DND-41 (cell line): ENCODE data around the gene UCP2.

ENCODE experiments used
- ATAC-seq: fragments of 200-7000 bp; cut with Tn5 transposase; 3 replicates; pipeline ENCODE4 v1.9.1; 2021; ENCODE audit warnings: low read depth; ENCODE audit not compliant: insufficient read depth
- DNase-seq: peaks from one replicate; pipeline ENCODE4 v3.0.0-alpha.2; 2020
- H2AFZ ChIP-seq: 2 replicates; pipeline ENCODE4 v1.6.0; 2012; ENCODE audit warnings: low read depth, low read length
- H3K27ac ChIP-seq: 2 replicates; pipeline ENCODE4 v1.5.1; 2012; ENCODE audit warnings: low read length, inconsistent platforms
- H3K27me3 ChIP-seq: fragments of 200-600 bp; sonication (generic); 2 replicates; pipeline ENCODE4 v1.6.0; 2012; ENCODE audit warnings: low read length, mild to moderate bottlenecking, inconsistent platforms; ENCODE audit not compliant: insufficient read depth, poor library complexity
- H3K36me3 ChIP-seq: 2 replicates; pipeline ENCODE4 v1.5.1; 2012; ENCODE audit warnings: low read length, inconsistent platforms; ENCODE audit not compliant: insufficient read depth
- H3K4me1 ChIP-seq: 2 replicates; pipeline ENCODE4 v1.5.1; 2012; ENCODE audit warnings: mild to moderate bottlenecking, low read length; ENCODE audit not compliant: insufficient read depth
- H3K4me2 ChIP-seq: 2 replicates; pipeline ENCODE4 v1.6.0; 2012; ENCODE audit warnings: mild to moderate bottlenecking, moderate library complexity, low read length, inconsistent platforms; ENCODE audit not compliant: insufficient read depth
- H3K4me3 ChIP-seq, 2 experiments: fragments of 200-600 bp in 1 of 2; shearing (Covaris generic) in 1 of 2; 2 replicates each; pipeline ENCODE4 v1.5.1; 2012 to 2016; ENCODE audit warnings: inconsistent platforms in 2 of 2, low read length in 2 of 2, mild to moderate bottlenecking in 2 of 2, low read depth in 1 of 2, moderate library complexity in 1 of 2
- H3K79me2 ChIP-seq: 2 replicates; pipeline ENCODE4 v1.6.0; 2012; ENCODE audit warnings: low read length, inconsistent platforms; ENCODE audit not compliant: insufficient read depth
- H3K9ac ChIP-seq: 2 replicates; pipeline ENCODE4 v1.6.0; 2012; ENCODE audit warnings: low read depth, mild to moderate bottlenecking, inconsistent platforms, low read length, moderate library complexity
- H3K9me3 ChIP-seq: 2 replicates; pipeline ENCODE4 v1.5.1; 2012; ENCODE audit warnings: low read length, moderate library complexity, mild to moderate bottlenecking, inconsistent platforms; ENCODE audit not compliant: insufficient read depth, severe bottlenecking
- H4K20me1 ChIP-seq: 2 replicates; pipeline ENCODE4 v1.6.0; 2012; ENCODE audit warnings: low read length; ENCODE audit not compliant: insufficient read depth
- EZH2 ChIP-seq: IDR thresholded peaks from 3 replicates; pipeline ENCODE4 v1.6.1; 2012; ENCODE audit warnings: borderline replicate concordance, low read depth, mild to moderate bottlenecking, moderate library complexity, low read length, inconsistent platforms; ENCODE audit not compliant: severe bottlenecking
- TF ChIP-seq, protein P1 (sequence below): IDR thresholded peaks from 2 replicates; pipeline ENCODE4 v1.5.1; 2012; ENCODE audit warnings: borderline replicate concordance, low read length, moderate library complexity, mild to moderate bottlenecking; ENCODE audit not compliant: poor library complexity, severe bottlenecking; ENCODE audit errors: extremely low read depth

Gene UCP2

DNA sequence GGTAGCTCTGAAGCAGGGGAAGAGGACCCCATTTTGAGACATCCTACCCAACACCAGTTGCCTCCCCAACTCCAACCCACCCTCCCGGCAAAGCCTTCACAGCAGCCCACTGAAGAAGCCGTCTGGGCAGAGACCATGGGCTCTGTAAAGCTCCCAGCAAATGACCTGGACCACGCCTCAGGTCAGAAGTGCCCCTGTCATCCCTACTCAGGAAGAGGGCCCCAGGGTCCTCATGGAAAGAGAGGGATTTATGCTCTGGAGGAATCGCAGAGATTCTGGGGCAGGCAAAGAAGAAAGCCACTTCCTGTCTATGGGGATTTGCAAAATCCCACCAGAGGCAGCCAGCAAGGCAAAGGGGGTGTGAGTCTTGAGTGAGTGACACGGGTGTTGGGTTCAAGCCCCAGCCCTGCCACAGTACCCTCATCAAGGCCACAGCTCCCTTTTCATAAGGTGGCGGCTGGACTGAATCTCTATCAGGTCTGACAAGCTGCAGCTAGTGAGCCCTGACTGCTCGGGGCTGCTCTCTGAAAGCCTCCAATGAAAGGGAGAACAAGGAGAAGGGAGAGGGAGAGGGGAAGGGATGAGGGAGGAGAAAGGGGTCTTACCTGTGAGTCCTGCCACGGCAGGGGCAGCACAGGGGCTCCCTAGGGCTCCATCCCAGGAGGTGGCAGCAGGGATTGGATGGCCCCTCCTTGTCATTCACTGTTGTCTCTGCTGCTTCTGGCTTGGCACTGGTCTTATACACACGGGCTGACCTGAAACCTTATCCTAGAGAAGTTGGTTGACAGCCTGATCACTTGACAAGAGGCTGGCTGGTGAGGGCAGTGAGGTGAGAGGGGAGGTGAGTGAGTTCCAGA is 26.0 kb upstream of the UCP2 start, which contains the start of gene UCP3:
Gene UCP3, minus strand, starts transcription at position 713 of the 857 bp plus-strand sequence. CDS start 2,043 bp downstream, outside the sequence.
- Histone ChIP-seq H3K79me2 (no peaks in the 10 kb centered on the region), H3K4me1 (peaks cover 6% of the 10 kb centered on the region; the same call in 1 of the 2 replicates), H3K27ac (no peak within 1 kb of the TSS), H3K4me2 (no peak within 1 kb of the TSS), H4K20me1 (no peaks in the 10 kb centered on the region), H3K27me3 (no peaks in the 10 kb centered on the region), H3K36me3 (peaks cover 20% of the 10 kb centered on the region), H3K4me3 (no peak within 1 kb of the TSS), H2AFZ (no peak within 1 kb of the TSS), H3K9ac (no peak within 1 kb of the TSS), H3K9me3 (no peaks in the 10 kb centered on the region)
- no peak for TF ChIP-seq EZH2
- TF ChIP-seq, protein P1, sequence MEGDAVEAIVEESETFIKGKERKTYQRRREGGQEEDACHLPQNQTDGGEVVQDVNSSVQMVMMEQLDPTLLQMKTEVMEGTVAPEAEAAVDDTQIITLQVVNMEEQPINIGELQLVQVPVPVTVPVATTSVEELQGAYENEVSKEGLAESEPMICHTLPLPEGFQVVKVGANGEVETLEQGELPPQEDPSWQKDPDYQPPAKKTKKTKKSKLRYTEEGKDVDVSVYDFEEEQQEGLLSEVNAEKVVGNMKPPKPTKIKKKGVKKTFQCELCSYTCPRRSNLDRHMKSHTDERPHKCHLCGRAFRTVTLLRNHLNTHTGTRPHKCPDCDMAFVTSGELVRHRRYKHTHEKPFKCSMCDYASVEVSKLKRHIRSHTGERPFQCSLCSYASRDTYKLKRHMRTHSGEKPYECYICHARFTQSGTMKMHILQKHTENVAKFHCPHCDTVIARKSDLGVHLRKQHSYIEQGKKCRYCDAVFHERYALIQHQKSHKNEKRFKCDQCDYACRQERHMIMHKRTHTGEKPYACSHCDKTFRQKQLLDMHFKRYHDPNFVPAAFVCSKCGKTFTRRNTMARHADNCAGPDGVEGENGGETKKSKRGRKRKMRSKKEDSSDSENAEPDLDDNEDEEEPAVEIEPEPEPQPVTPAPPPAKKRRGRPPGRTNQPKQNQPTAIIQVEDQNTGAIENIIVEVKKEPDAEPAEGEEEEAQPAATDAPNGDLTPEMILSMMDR = no peak
- peak; percentile 62 for ATAC-seq
- peak; percentile 39 for DNase-seq

DNA sequence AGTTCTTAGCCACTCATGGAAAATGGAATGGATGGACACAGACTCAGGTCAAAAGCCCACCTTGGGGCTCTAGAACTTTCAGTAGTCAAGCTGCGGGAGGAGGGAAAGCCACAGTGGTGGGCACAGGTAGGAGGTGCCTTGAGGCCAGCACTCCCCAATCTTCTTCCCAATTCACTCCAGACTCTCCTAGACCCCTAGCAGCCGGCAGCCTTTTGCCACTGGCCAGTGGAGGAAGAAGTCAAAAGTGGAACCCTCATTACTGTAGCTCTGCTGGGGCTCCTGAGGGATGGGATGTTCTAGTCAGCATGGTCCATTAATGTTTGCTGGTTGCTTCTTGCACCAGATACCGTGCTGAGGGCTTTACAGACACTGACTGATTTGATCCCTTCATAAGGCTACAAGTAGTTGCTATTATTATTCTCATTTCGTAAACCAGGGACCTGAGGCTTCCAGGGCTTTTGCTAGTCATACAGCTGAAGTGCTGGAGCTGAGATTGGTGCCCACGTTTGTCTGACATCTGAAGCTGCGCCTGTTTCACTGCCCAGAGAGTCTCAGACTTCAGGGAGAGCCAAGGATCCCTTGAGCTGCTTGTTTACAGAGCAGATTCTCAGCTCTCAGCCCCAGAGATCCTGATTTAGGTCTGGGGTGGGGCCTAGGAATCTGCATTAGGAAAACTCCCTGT is 25.2 kb upstream of the UCP2 start:
- Histone ChIP-seq H3K4me2 (no peak overlapping the region), H3K79me2 (no peaks in the 10 kb centered on the region), H3K9ac (no peak overlapping the region), H2AFZ (no peak overlapping the region), H3K9me3 (no peaks in the 10 kb centered on the region), H3K36me3 (peaks cover 12% of the 10 kb centered on the region), H4K20me1 (no peaks in the 10 kb centered on the region), H3K4me1 (peaks cover 6% of the 10 kb centered on the region; the same call in 1 of the 2 replicates), H3K27ac (no peak overlapping the region), H3K27me3 (no peaks in the 10 kb centered on the region), H3K4me3 (no peak overlapping the region)
- DNase-seq (no peak), ATAC-seq (no peak)
- TF ChIP-seq, protein P1 = no peak
- no peak for TF ChIP-seq EZH2

DNA sequence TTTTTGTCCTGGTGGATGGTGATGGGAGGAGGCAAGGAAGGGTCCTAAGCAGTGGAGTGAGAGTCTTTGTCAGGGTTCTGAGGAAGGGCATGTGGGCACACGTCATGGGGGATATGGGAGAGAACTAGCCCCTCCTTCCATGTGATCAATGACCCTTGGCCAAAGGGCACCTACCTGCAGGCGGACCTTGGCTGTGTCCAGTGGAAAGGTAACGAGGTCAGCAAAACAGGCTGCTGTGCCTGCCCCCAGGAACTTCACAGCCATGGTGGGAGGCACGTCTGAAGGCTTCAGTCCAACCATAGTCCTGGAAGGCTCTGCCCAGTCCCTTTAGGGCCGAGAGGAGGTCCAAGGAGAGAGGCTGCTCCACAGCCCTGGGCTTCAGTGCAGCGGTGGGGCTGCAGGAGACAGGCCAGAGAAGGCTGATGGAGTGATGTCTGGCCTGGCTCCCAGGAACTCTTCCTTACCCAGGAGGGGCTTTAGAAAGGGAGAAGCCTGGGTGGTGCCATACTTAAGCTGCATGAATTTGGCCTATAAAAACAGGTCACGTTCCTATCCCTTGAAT is 24.2 kb upstream of the UCP2 start:
- Histone ChIP-seq H3K9ac (no peak overlapping the region), H3K27me3 (no peaks in the 10 kb centered on the region), H3K27ac (no peak overlapping the region), H3K4me3 (no peak overlapping the region), H2AFZ (no peak overlapping the region), H4K20me1 (no peaks in the 10 kb centered on the region), H3K36me3 (peaks cover 7% of the 10 kb centered on the region), H3K79me2 (no peaks in the 10 kb centered on the region), H3K4me1 (peaks cover 6% of the 10 kb centered on the region; the same call in 1 of the 2 replicates), H3K4me2 (no peak overlapping the region), H3K9me3 (no peaks in the 10 kb centered on the region)
- TF ChIP-seq, protein P1 = no peak
- no peak for TF ChIP-seq EZH2
- DNase-seq = no peak
- ATAC-seq = no peak
